HepG2 (cell line): ENCODE measurements around the gene MMP17. TPM values are rescaled to one million over a fixed set of nuclear protein-coding genes. Genes with fewer than 3 reads are reported as not detected.

ENCODE experiments used
- BCL6 ChIP-seq: IDR thresholded peaks from 2 replicates; pipeline ENCODE4 v1.6.1; 2016; ENCODE audit warnings: missing genetic modification reagents, missing compliant biosample characterization
- BRCA1 ChIP-seq: sonication (generic); formaldehyde crosslinking; IDR thresholded peaks from 2 replicates; pipeline ENCODE4 v1.4.0; 2020; ENCODE audit warnings: missing genetic modification reagents
- FOSL1 ChIP-seq: sonication (generic); formaldehyde crosslinking; IDR thresholded peaks from 2 replicates; pipeline ENCODE4 v1.9.0; 2021; ENCODE audit warnings: missing genetic modification reagents, borderline replicate concordance
- FOXK2 ChIP-seq: fragments of 450-650 bp; IDR thresholded peaks from 2 replicates; pipeline ENCODE4 v1.6.1; 2016
- GATAD1 ChIP-seq: IDR thresholded peaks from 2 replicates; pipeline ENCODE4 v1.6.1; 2016; ENCODE audit warnings: missing genetic modification reagents, missing compliant biosample characterization
- IKZF1 ChIP-seq: fragments of 450-650 bp; IDR thresholded peaks from 2 replicates; pipeline ENCODE4 v1.7.1; 2016
- JARID2 ChIP-seq: sonication (generic); formaldehyde crosslinking; IDR thresholded peaks from 2 replicates; pipeline ENCODE4 v1.8.1; 2023; ENCODE audit warnings: missing genetic modification reagents, inconsistent platforms; ENCODE audit not compliant: insufficient replicate concordance
- MXD1 ChIP-seq: sonication (generic); formaldehyde crosslinking; IDR thresholded peaks from 2 replicates; pipeline ENCODE4 v1.4.0; 2020; ENCODE audit warnings: mild to moderate bottlenecking, missing genetic modification reagents
- REL ChIP-seq: sonication (generic); formaldehyde crosslinking; conservative IDR thresholded peaks from 2 replicates; pipeline ENCODE4 v1.8.0; 2022; ENCODE audit warnings: mild to moderate bottlenecking, missing genetic modification reagents, moderate library complexity
- SOX13 ChIP-seq, 3 experiments: fragments of 450-650 bp in 1 of 3; sonication (generic) in 1 of 3; formaldehyde crosslinking in 1 of 3; IDR thresholded peaks in 2 of 3; conservative IDR thresholded peaks in 1 of 3; 2 replicates each; pipeline versions ENCODE4 v1.5.0 to v1.6.1; 2016 to 2020; ENCODE audit warnings: antibody characterized with exemption in 1 of 3, mild to moderate bottlenecking in 1 of 3, missing compliant biosample characterization in 1 of 3, missing genetic modification reagents in 1 of 3, moderate library complexity in 1 of 3
- TERF1 ChIP-seq: sonication (generic); formaldehyde crosslinking; IDR thresholded peaks from 2 replicates; pipeline ENCODE4 v1.8.0; 2022; ENCODE audit warnings: mild to moderate bottlenecking, missing genetic modification reagents, moderate library complexity
- YY1 ChIP-seq: IDR thresholded peaks from 2 replicates; pipeline ENCODE4 v1.6.1; 2011; ENCODE audit warnings: low read length, low read depth, moderate library complexity, mild to moderate bottlenecking; ENCODE audit not compliant: insufficient read depth, insufficient replicate concordance
- ZC3H13 ChIP-seq: sonication (generic); formaldehyde crosslinking; IDR thresholded peaks from 2 replicates; pipeline ENCODE4 v1.8.1; 2023; ENCODE audit warnings: mild to moderate bottlenecking, missing genetic modification reagents, moderate library complexity
- ZFYVE20 ChIP-seq: sonication (generic); formaldehyde crosslinking; IDR thresholded peaks from 2 replicates; pipeline ENCODE4 v1.8.0; 2023; ENCODE audit warnings: low read depth, mild to moderate bottlenecking, moderate library complexity, missing genetic modification reagents, borderline replicate concordance
- ZKSCAN8 ChIP-seq: IDR thresholded peaks from 2 replicates; pipeline ENCODE4 v1.6.1; 2016; ENCODE audit warnings: borderline replicate concordance, missing genetic modification reagents, missing compliant biosample characterization
- ZMYM3 ChIP-seq: sonication (generic); formaldehyde crosslinking; IDR thresholded peaks from 2 replicates; pipeline ENCODE4 v1.5.1; 2020; ENCODE audit warnings: mild to moderate bottlenecking, missing genetic modification reagents
- ZNF318 ChIP-seq: sonication (generic); formaldehyde crosslinking; IDR thresholded peaks from 2 replicates; pipeline ENCODE4 v1.4.0; 2020; ENCODE audit warnings: mild to moderate bottlenecking, missing genetic modification reagents
- ZNF333 ChIP-seq: sonication (generic); formaldehyde crosslinking; IDR thresholded peaks from 2 replicates; pipeline ENCODE4 v1.4.0; 2020; ENCODE audit warnings: mild to moderate bottlenecking, missing genetic modification reagents, borderline replicate concordance
- ZNF883 ChIP-seq: sonication (generic); formaldehyde crosslinking; IDR thresholded peaks from 2 replicates; pipeline ENCODE4 v1.5.1; 2020; ENCODE audit warnings: mild to moderate bottlenecking, missing genetic modification reagents; ENCODE audit errors: not compliant biosample characterization
- polyA plus RNA-seq, 8 experiments: library from polyadenylated mRNA; depleted of rRNA in 3 of 8; stranded (reverse) in 7 of 8; unstranded in 1 of 8; fragments of >200 nt; fragmentation: Illumina TruSeq in 4 of 8; extraction: Trizol in 4 of 8; gene quantifications; 2 replicates each; pipeline versions ENCODE4 v1.2.1 to v1.2.3, GENCODE V29; 2011 to 2016; ENCODE audit warnings: low read depth in 4 of 8, missing spikeins in 1 of 8, mixed read lengths in 1 of 8; ENCODE audit not compliant: insufficient read depth in 1 of 8
- total RNA-seq, 5 experiments: library from RNA; depleted of rRNA; stranded (reverse); fragments of >200 nt; fragmentation: Illumina TruSeq; extraction: Trizol; gene quantifications; 2 replicates each; pipeline ENCODE4 v1.2.3, GENCODE V29; 2016; ENCODE audit warnings: low read depth in 1 of 5

The MMP17 gene
- total and polyA plus RNA-seq, 2 of the 13 experiments (the other 11 are each of a cell fraction or from before 2014, with no cell fraction given): 0.55 to 0.80 TPM

GRCh38 chr12:131840643-131841416, 12.6 kb downstream of the MMP17 start (continued):
- TF ChIP-seq ZMYM3 (peak; percentile 46; the same call in 1 of the 2 replicates), SOX13 (IDR thresholded peaks at IDR 0.05) (no peak), SOX13 (CRISPR knock-in tag; conservative IDR thresholded peaks at IDR 0.05 in 1 of 2, IDR thresholded peaks at IDR 0.05 in 1 of 2) (no peak), GATAD1 (no peak), FOXK2 (no peak), ZC3H13 (CRISPR knock-in tag) (peak; percentile 53; the same call in 1 of the 2 replicates), ZFYVE20 (CRISPR knock-in tag) (no peak), ZKSCAN8 (CRISPR knock-in tag) (0 out of 2 replicates have a peak, but pooled peaks have one; percentile 23), IKZF1 (no peak), YY1 (no peak), JARID2 (no peak), ZNF883 (peak; percentile 30), MXD1 (CRISPR knock-in tag) (peak; percentile 94), BCL6 (CRISPR knock-in tag) (no peak; the same call in 1 of the 2 replicates), REL (CRISPR knock-in tag) (0 out of 2 replicates have a peak, but pooled peaks have one; percentile 51), BRCA1 (CRISPR knock-in tag) (peak; percentile 90; the same call in 1 of the 2 replicates), TERF1 (CRISPR knock-in tag) (no peak), FOSL1 (CRISPR knock-in tag) (no peak), ZNF318 (CRISPR knock-in tag) (no peak), ZNF333 (no peak)
